H9 (cell line): Measurements from ENCODE around the gene PDE1C. TPM values are rescaled to one million over a fixed set of nuclear protein-coding genes. Genes with fewer than 3 reads are reported as not detected.

ENCODE experiments used
- DNase-seq: peaks from one replicate; pipeline ENCODE4 v3.0.0-alpha.2; 2017
- H2AFZ ChIP-seq: one replicate; pipeline ENCODE4 v1.6.1; 2013; ENCODE audit warnings: mild to moderate bottlenecking, low read length, control low read depth, moderate library complexity
- H2AK5ac ChIP-seq: 2 replicates; pipeline ENCODE4 v1.6.1; 2013; ENCODE audit warnings: low read length, control low read depth, mixed read lengths; ENCODE audit not compliant: insufficient read length
- H2BK120ac ChIP-seq: one replicate; pipeline ENCODE4 v1.6.1; 2013; ENCODE audit warnings: low read depth, mild to moderate bottlenecking, low read length, control low read depth, inconsistent platforms; ENCODE audit not compliant: poor library complexity, severe bottlenecking
- H2BK12ac ChIP-seq: 2 replicates; pipeline ENCODE4 v1.6.1; 2013; ENCODE audit warnings: low read length, control low read depth, mixed read lengths, low read depth; ENCODE audit not compliant: insufficient read length
- H2BK15ac ChIP-seq: 2 replicates; pipeline ENCODE4 v1.6.1; 2013; ENCODE audit warnings: low read depth, low read length, control low read depth
- H2BK20ac ChIP-seq: one replicate; pipeline ENCODE4 v1.6.1; 2013; ENCODE audit warnings: low read depth, mild to moderate bottlenecking, low read length, control low read depth, inconsistent platforms; ENCODE audit not compliant: poor library complexity, severe bottlenecking
- H2BK5ac ChIP-seq: 2 replicates; pipeline ENCODE4 v1.6.1; 2013; ENCODE audit warnings: low read length, control low read depth, mixed read lengths; ENCODE audit not compliant: insufficient read length
- H3K14ac ChIP-seq: 2 replicates; pipeline ENCODE4 v1.6.1; 2013; ENCODE audit warnings: low read length, control low read depth; ENCODE audit not compliant: insufficient read depth
- H3K18ac ChIP-seq: 2 replicates; pipeline ENCODE4 v1.6.1; 2013; ENCODE audit warnings: low read depth, mild to moderate bottlenecking, mixed read lengths, low read length, control low read depth; ENCODE audit not compliant: insufficient read length
- H3K23ac ChIP-seq: 2 replicates; pipeline ENCODE4 v1.6.1; 2013; ENCODE audit warnings: low read length, control low read depth, mixed read lengths, low read depth; ENCODE audit not compliant: insufficient read length
- H3K23me2 ChIP-seq: 2 replicates; pipeline ENCODE4 v1.6.1; 2013; ENCODE audit warnings: low read depth, mild to moderate bottlenecking, mixed read lengths, low read length, control low read depth; ENCODE audit not compliant: insufficient read length, poor library complexity, severe bottlenecking
- H3K27ac ChIP-seq: 2 replicates; pipeline ENCODE4 v1.5.1; 2013; ENCODE audit warnings: low read length, control low read depth, mixed read lengths, low read depth; ENCODE audit not compliant: insufficient read length
- H3K27me3 ChIP-seq: 2 replicates; pipeline ENCODE4 v1.6.1; 2013; ENCODE audit warnings: low read length, control low read depth, inconsistent platforms; ENCODE audit not compliant: insufficient read depth
- H3K4ac ChIP-seq: 2 replicates; pipeline ENCODE4 v1.6.1; 2013; ENCODE audit warnings: low read depth, mild to moderate bottlenecking, control low read depth, inconsistent platforms, low read length, moderate library complexity
- H3K4me1 ChIP-seq: 2 replicates; pipeline ENCODE4 v1.6.1; 2013; ENCODE audit warnings: low read length, control low read depth, inconsistent platforms; ENCODE audit not compliant: insufficient read depth
- H3K4me2 ChIP-seq: 2 replicates; pipeline ENCODE4 v1.6.1; 2013; ENCODE audit warnings: low read length, control low read depth, mixed read lengths; ENCODE audit not compliant: insufficient read length, insufficient read depth
- H3K56ac ChIP-seq: 2 replicates; pipeline ENCODE4 v1.6.1; 2013; ENCODE audit warnings: low read depth, mild to moderate bottlenecking, mixed read lengths, low read length, control low read depth; ENCODE audit not compliant: insufficient read length
- H3K79me1 ChIP-seq: 2 replicates; pipeline ENCODE4 v1.6.1; 2013; ENCODE audit warnings: low read depth, mild to moderate bottlenecking, moderate library complexity, low read length, control low read depth, inconsistent platforms; ENCODE audit not compliant: insufficient read depth, poor library complexity, severe bottlenecking
- H3K79me2 ChIP-seq: 2 replicates; pipeline ENCODE4 v1.6.1; 2013; ENCODE audit warnings: low read length, control low read depth, inconsistent platforms; ENCODE audit not compliant: insufficient read depth
- H3K9ac ChIP-seq: 2 replicates; pipeline ENCODE4 v1.6.1; 2013; ENCODE audit warnings: low read length, control low read depth, mixed read lengths; ENCODE audit not compliant: insufficient read length; ENCODE audit errors: extremely low read depth
- H3K9me3 ChIP-seq: one replicate; pipeline ENCODE4 v1.6.1; 2013; ENCODE audit warnings: low read depth, low read length, inconsistent platforms; ENCODE audit not compliant: control insufficient read depth
- H3T11ph ChIP-seq: one replicate; pipeline ENCODE4 v1.6.1; 2013; ENCODE audit warnings: mild to moderate bottlenecking, low read length, control low read depth, inconsistent platforms
- H4K20me1 ChIP-seq: one replicate; pipeline ENCODE4 v1.6.1; 2013; ENCODE audit not compliant: control insufficient read depth, insufficient read length, insufficient read depth
- H4K5ac ChIP-seq: 2 replicates; pipeline ENCODE4 v1.6.1; 2013; ENCODE audit warnings: low read depth, mild to moderate bottlenecking, mixed read lengths, low read length, control low read depth; ENCODE audit not compliant: insufficient read length
- H4K8ac ChIP-seq: replicated peaks from 2 replicates; pipeline ENCODE4 v1.6.1; 2013; ENCODE audit warnings: low read length, control low read depth, mixed read lengths, low read depth; ENCODE audit not compliant: insufficient read length
- H4K91ac ChIP-seq: 2 replicates; pipeline ENCODE4 v1.6.1; 2013; ENCODE audit warnings: low read depth, mild to moderate bottlenecking, moderate library complexity, mixed read lengths, low read length, control low read depth; ENCODE audit not compliant: insufficient read length
- H3K27ac Mint-ChIP-seq, 3 experiments: 2 replicates in 2 of 3; 3 replicates in 1 of 3; pipeline ENCODE4 v1.8.0; 2020 to 2021; ENCODE audit warnings: mixed read lengths in 3 of 3, mild to moderate bottlenecking in 1 of 3, moderate library complexity in 1 of 3
- H3K27me3 Mint-ChIP-seq: 2 replicates; pipeline ENCODE4 v1.8.0; 2021; ENCODE audit warnings: low read depth, mild to moderate bottlenecking, moderate library complexity, mixed read lengths
- H3K36me3 Mint-ChIP-seq, 3 experiments: 2 replicates in 2 of 3; 3 replicates in 1 of 3; pipeline ENCODE4 v1.8.0; 2020 to 2021; ENCODE audit warnings: low read depth in 3 of 3, mixed read lengths in 3 of 3; ENCODE audit not compliant: insufficient read depth in 1 of 3
- H3K4me1 Mint-ChIP-seq, 2 experiments: 2 replicates each; pipeline ENCODE4 v1.8.0; 2020; ENCODE audit warnings: mixed read lengths in 2 of 2
- H3K4me3 Mint-ChIP-seq, 2 experiments: 2 replicates in 1 of 2; 3 replicates in 1 of 2; pipeline ENCODE4 v1.8.0; 2020 to 2021; ENCODE audit warnings: mild to moderate bottlenecking in 2 of 2, mixed read lengths in 2 of 2, moderate library complexity in 1 of 2
- H3K9me3 Mint-ChIP-seq, 2 experiments: 2 replicates in 1 of 2; 3 replicates in 1 of 2; pipeline ENCODE4 v1.8.0; 2020; ENCODE audit warnings: mild to moderate bottlenecking in 2 of 2, mixed read lengths in 2 of 2, moderate library complexity in 1 of 2
- WGBS: extraction: QIAGEN DNeasy Blood & Tissue Kit; methylation state at CpG from one replicate; pipeline ENCODE4 v1.1.7; 2013; ENCODE audit warnings: missing lambda C conversion rate, low lambda C conversion rate, mixed read lengths; ENCODE audit not compliant: insufficient read length; ENCODE audit errors: extremely low coverage; 5-methylcytosine and 5-hydroxymethylcytosine counted together
- total RNA-seq: library from RNA; stranded (reverse); gene quantifications from 2 replicates; pipeline ENCODE4 v1.2.1, GENCODE V29; 2021
- TF ChIP-seq, protein P1 (sequence below): fragments of 200-600 bp; sonication (generic); conservative IDR thresholded peaks from 3 replicates; pipeline ENCODE4 v1.8.0; 2021; ENCODE audit warnings: antibody characterized with exemption, mild to moderate bottlenecking

The PDE1C gene
- total RNA-seq, 1 experiment from 2014 or later, result 0.17 TPM

DNA sequence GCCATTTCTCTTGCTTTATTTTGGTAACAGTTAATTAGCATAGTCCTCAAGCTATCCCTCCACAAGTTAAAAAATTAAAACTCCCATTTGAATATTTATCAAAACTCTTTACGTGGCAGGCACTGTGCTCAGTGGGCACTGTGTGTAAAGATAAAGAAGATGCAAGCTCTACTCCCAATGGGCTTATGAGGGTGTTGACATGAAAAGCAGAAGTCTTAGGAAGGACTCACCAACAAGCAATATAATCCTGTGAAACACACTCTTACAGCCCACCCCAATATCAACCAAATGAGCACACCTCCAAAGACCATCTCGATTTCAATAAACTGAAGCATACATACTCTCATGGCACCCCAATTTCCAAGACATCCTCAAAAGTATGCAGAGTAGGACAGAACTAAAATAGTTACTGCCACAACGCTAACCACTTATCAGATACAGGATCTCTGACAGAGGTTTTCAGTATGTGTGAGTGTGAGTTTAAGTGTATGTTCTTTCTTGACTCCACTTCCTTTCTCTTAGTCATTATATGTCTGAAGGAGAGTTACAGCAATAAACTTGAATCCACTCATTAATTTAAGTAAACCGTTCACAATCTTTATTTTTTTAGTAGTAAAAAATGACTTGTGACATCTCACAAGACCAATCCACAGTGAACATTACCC lies 120.0 kb downstream of the PDE1C start:
- H3K23me2 ChIP-seq, result no peaks in the 10 kb centered on the region
- no peak overlapping the region for H3K56ac ChIP-seq
- H3K27ac ChIP-seq, result no peak overlapping the region
- no peak overlapping the region for H3K18ac ChIP-seq
- no peak overlapping the region for H4K91ac ChIP-seq
- H3K27ac Mint-ChIP-seq, result no peak overlapping the region
- H3K79me1 ChIP-seq, result no peaks in the 10 kb centered on the region
- H3K23ac ChIP-seq, result no peak overlapping the region
- no peak for DNase-seq
- H3K4me1 ChIP-seq, result no peaks in the 10 kb centered on the region
- no peak overlapping the region for H2BK5ac ChIP-seq
- H2BK120ac ChIP-seq, result no peak overlapping the region
- no peak overlapping the region for H4K5ac ChIP-seq
- peaks cover 15 to 17% of the 10 kb centered on the region in 2 experiments for H3K9me3 Mint-ChIP-seq
- no peak overlapping the region for H2BK20ac ChIP-seq
- H3K36me3 Mint-ChIP-seq, result peaks cover 0 to 7% (median 2%) of the 10 kb centered on the region in 3 experiments; a peak in 6 of 7 replicates
- H3K79me2 ChIP-seq, result peaks cover 1% of the 10 kb centered on the region; the same call in 1 of the 2 replicates
- H2BK12ac ChIP-seq, result no peak overlapping the region
- H3K9me3 ChIP-seq, result peaks cover 10% of the 10 kb centered on the region
- no peak overlapping the region for H3K9ac ChIP-seq
- no CpG with 5 or more reads among the region's 4 CpGs for WGBS
- no peak overlapping the region for H3K4me2 ChIP-seq
- no peaks in the 10 kb centered on the region for H3K4me1 Mint-ChIP-seq
- H2AFZ ChIP-seq, result no peak overlapping the region
- TF ChIP-seq, protein P1, sequence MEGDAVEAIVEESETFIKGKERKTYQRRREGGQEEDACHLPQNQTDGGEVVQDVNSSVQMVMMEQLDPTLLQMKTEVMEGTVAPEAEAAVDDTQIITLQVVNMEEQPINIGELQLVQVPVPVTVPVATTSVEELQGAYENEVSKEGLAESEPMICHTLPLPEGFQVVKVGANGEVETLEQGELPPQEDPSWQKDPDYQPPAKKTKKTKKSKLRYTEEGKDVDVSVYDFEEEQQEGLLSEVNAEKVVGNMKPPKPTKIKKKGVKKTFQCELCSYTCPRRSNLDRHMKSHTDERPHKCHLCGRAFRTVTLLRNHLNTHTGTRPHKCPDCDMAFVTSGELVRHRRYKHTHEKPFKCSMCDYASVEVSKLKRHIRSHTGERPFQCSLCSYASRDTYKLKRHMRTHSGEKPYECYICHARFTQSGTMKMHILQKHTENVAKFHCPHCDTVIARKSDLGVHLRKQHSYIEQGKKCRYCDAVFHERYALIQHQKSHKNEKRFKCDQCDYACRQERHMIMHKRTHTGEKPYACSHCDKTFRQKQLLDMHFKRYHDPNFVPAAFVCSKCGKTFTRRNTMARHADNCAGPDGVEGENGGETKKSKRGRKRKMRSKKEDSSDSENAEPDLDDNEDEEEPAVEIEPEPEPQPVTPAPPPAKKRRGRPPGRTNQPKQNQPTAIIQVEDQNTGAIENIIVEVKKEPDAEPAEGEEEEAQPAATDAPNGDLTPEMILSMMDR, result no peak
- no peak overlapping the region for H4K8ac ChIP-seq
- H3K4me3 Mint-ChIP-seq, result no peak overlapping the region
- H3K4ac ChIP-seq, result no peak overlapping the region
- peaks cover 5% of the 10 kb centered on the region for H3K27me3 Mint-ChIP-seq
- H2AK5ac ChIP-seq, result no peak overlapping the region
- H2BK15ac ChIP-seq, result no peak overlapping the region
- no peak overlapping the region for H3K14ac ChIP-seq
- no peak overlapping the region for H3T11ph ChIP-seq
- H3K27me3 ChIP-seq, result no peaks in the 10 kb centered on the region
- H4K20me1 ChIP-seq, result no peaks in the 10 kb centered on the region
